Stimulated activated CD8-positive, alpha-beta memory T cell treated with anti-CD3 and anti-CD28 coated beads, Interleukin-4, amount 100 ng/mL, for 1 hour (primary cell): ENCODE measurements around the gene GARS1.

ENCODE experiments used
- DNase-seq, 2 donors: peaks; one replicate each; pipeline ENCODE4 v3.0.0-alpha.2; 2020; ENCODE audit warnings: low read depth in 2 of 2, low spot score in 1 of 2

GARS1 gene

DNA sequence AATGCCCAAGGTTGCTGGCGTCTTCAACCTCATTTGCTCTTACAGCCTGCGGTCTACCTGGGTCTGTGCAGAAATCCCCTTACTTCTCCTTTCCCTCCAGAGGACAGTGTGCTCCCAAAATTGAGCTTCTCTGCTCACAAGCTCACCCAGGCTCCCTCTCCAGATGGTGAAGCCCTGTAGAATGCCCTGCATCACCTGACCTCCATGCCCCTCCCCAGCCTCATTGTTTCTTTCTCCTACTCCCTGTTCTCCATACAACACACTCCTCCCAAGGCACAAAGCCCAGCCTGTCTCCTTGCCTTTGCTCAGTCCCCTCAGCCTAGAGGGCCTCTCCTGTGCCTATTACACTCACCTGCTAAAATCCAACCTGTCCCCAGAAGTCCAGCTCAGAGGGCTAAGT, 84.1 kb downstream of the GARS1 start:
- DNase-seq, result no peak

DNA sequence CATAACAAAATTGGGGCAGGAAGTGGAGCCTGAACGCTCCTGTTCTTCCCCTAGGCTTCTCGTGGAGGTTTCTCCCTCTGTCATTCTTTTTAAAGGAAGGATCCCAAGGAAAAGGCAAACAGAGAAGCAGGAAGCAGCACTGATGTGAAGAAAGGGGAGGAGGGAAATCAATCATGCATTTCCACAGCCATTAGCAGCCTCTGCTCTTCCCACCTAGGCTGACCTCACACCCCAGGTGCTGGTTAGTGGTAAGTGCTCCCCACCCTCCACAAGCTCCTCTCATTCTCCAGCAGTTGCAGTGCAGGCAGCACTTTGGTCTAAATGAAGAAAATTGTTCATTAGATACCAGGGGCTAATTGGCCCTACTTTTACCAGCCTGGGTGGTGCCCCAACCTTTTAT, 85.0 kb downstream of the GARS1 start:
- DNase-seq, result no peak

DNA sequence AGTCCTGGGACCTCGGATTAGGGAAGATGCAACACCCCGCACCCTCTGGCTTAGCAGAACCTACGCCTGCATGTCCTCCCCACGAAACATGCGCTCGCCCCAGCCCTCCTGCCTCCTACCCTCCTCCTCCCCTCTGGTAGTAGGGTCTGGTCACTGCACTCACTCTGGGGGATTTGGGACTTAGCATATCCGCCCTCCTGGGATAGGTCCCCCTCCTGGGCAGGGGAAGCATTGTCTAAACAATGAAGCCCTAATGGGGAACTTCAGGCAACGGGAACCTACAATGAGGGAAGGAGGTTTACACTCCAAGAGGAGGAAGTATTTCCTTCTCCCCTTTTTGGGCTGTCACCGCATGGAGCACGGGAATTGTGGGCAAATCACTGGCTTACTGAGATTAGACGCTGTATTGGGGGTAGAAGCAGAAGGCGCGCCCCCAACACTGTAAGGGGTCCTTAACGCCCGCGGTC, 86.7 kb downstream of the GARS1 start:
- DNase-seq, result no peak

DNA sequence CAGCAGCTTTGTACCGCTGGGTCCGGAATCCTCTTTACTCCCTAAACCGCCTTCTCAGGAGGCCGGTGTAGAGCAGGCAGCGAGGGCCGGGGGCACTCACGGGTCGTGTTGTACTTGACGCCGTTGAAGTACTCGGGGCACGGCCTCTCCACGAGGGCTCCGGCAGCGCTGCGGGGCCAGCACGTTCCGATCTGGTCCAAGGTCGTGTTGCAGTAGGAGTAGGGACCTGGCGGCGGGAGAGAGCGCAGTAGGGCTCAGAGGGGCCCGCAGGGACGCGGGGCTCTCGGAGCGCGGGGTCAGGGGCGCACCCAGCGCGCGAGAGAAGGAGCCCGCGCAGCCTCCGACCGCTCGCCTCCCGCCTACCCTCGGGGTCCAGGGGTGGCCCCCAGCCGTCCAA, 87.1 kb downstream of the GARS1 start:
- DNase-seq, result no peak

DNA sequence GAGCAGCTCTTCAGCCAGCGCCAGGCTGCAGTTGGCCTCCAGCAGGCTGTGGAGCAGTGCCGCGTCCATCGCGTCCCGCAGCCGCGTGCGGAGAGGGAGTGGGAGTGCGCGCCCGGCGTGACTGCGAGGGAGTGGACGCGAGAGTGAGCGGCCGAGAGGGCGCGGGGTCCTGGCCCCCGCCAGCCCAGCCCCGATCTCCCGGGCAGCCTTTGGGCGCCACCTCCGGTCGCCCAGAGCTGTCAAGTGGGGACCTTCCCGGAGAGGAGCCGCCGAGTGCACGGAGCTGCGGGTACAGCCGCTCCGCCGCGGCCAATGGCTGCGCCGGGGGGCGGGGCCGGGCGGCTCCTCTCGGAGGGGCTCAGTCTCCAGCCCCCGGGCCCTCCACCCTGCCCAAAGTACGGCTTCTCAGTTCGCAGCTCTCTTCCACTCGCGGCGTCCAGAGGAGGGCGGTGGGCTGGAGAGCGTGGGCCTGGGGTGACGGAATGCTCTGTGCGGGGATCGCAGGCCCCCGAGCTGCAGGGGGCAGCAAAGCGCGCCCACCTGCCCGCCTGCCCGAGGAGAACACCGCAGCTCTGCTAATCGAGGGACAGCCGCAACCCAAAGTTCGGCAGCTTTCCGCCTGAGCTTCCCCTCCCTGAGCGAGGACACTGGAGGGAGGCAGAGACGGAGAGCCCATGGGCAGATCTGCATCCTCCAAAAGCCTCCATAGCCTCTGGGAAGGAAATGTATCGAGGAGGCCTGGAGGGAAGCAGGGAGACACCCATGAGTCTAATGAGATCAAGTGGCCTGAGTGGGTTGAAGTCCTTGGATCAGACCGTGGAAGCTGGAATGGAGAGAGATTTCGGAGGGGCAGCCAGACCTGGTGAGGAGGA, 87.8 kb downstream of the GARS1 start, which contains the start of gene CRHR2:
Gene CRHR2, minus strand, starts transcription at position 245 of the 872 bp plus-strand sequence. Its CDS starts 176 bp downstream, at position 69.
- DNase-seq, result no peak

DNA sequence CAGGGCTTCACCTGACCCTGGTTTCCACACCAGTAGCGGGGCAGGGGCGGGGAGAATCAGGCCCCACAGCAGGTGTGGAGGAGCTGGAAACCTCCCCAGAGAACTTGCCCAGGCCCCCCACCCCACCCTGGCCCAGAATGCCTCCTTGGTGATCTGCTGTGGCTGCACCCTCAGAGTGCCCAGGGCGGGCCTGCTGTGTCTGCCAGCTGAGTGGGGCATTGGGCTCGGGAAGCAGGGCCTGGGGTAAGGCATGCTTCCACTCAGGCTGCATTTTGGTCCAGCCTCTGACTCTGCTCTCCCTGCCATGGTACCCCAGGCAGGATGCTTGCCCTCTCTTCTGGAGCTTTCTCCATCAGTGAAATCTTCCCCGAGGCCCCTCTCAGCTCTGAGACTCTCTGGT, 88.6 kb downstream of the GARS1 start:
- no peak for DNase-seq
